Measurements from ENCODE around the gene COL27A1. TPM values are rescaled to one million over a fixed set of nuclear protein-coding genes. Genes with fewer than 3 reads are reported as not detected.

COL27A1 gene
- total RNA-seq, 4 donors from 2014 or later: 2.1 to 9.0 (median 3.8) TPM

- no peak overlapping the region for H3K4me3 ChIP-seq
- no peaks in the 10 kb centered on the region for H3K36me3 ChIP-seq
- peaks cover 21% of the 10 kb centered on the region for H3K27me3 ChIP-seq
- intact Hi-C loops (cut with DNase I; ENCODE audit: low total_unique reads) (no loop called here), in situ Hi-C loops (cut with MboI; ENCODE audit: low pct_ligation_motif_present in 1 of 4, low pct_unique_long_range_greater_than_20kb in 1 of 4, low sequenced_read_pairs in 3 of 4) (no loop called here)
- H3K27ac ChIP-seq: no peak overlapping the region
- WGBS, 2 donors (ENCODE audit: low coverage in 1 of 2): 90% methylated on average over 5 of the region's 5 CpGs; no CpG with 5 or more reads in 1 of the 2 donors
- TF ChIP-seq CTCF (IDR thresholded peaks at IDR 0.05): no peak
- no peak for TF ChIP-seq POLR2A (IDR thresholded peaks at IDR 0.05)
- TF ChIP-seq EP300 (IDR thresholded peaks at IDR 0.05; ENCODE audit: low read depth): no peak
- TF ChIP-seq POLR2AphosphoS5 (IDR thresholded peaks at IDR 0.05): no peak
- peaks cover 6 to 8% (median 7%) of the 10 kb centered on the region in 4 donors for H3K4me1 ChIP-seq
- H3K9me3 ChIP-seq: no peaks in the 10 kb centered on the region
- no peak for DNase-seq
Measured at GRCh38 chr9:114149181-114149580, 6.2 kb upstream of the COL27A1 start.

GRCh38 chr9:114149765-114150340 is 5.5 kb upstream of the COL27A1 start:
- no peak for TF ChIP-seq CTCF (IDR thresholded peaks at IDR 0.05)
- Histone ChIP-seq H3K27ac (no peak overlapping the region), H3K36me3 (no peaks in the 10 kb centered on the region), H3K9me3 (no peaks in the 10 kb centered on the region), H3K4me3 (no peak overlapping the region), H3K4me1 (peaks cover 6 to 13% (median 11%) of the 10 kb centered on the region in 4 donors), H3K27me3 (peaks cover 28% of the 10 kb centered on the region)
- intact Hi-C loops (cut with DNase I; ENCODE audit: low total_unique reads) (loop anchor here (5.0 kb wide), 1 partner anchor 122 kb away; no protein-coding TSS in a partner anchor), in situ Hi-C loops (cut with MboI; ENCODE audit: low pct_ligation_motif_present in 1 of 4, low pct_unique_long_range_greater_than_20kb in 1 of 4, low sequenced_read_pairs in 3 of 4) (loop anchor here in 1 of 4 donors (10.0 kb wide), 1 partner anchor 135 kb away; no protein-coding TSS in a partner anchor)
- WGBS, 2 donors (ENCODE audit: low coverage in 1 of 2): 70 to 80% methylated on average over 2 to 4 of the region's 4 CpGs
- no peak for DNase-seq

- WGBS, 2 donors (ENCODE audit: low coverage in 1 of 2): 83% methylated on average over 8 of the region's 8 CpGs; no CpG with 5 or more reads in 1 of the 2 donors
- Histone ChIP-seq H3K27ac (no peak overlapping the region), H3K36me3 (no peaks in the 10 kb centered on the region), H3K4me3 (no peak overlapping the region), H3K9me3 (no peaks in the 10 kb centered on the region), H3K27me3 (peaks cover 29% of the 10 kb centered on the region), H3K4me1 (peaks cover 6 to 16% (median 12%) of the 10 kb centered on the region in 4 donors)
- DNase-seq: no peak
- intact Hi-C loops (cut with DNase I; ENCODE audit: low total_unique reads) (loop anchor here (5.0 kb wide), 1 partner anchor 122 kb away; no protein-coding TSS in a partner anchor), in situ Hi-C loops (cut with MboI; ENCODE audit: low pct_ligation_motif_present in 1 of 4, low pct_unique_long_range_greater_than_20kb in 1 of 4, low sequenced_read_pairs in 3 of 4) (loop anchor here in 1 of 4 donors (10.0 kb wide), 1 partner anchor 134 kb away; no protein-coding TSS in a partner anchor)
- TF ChIP-seq EP300 (IDR thresholded peaks at IDR 0.05; ENCODE audit: low read depth): no peak
- no peak for TF ChIP-seq POLR2AphosphoS5 (IDR thresholded peaks at IDR 0.05)
- no peak for TF ChIP-seq POLR2A (IDR thresholded peaks at IDR 0.05)
- TF ChIP-seq CTCF (IDR thresholded peaks at IDR 0.05): no peak
Measured at GRCh38 chr9:114150608-114151007, 4.7 kb upstream of the COL27A1 start.

- intact Hi-C loops (cut with DNase I; ENCODE audit: low total_unique reads) (loop anchor here (5.0 kb wide), 1 partner anchor 121 kb away; no protein-coding TSS in a partner anchor), in situ Hi-C loops (cut with MboI; ENCODE audit: low pct_ligation_motif_present in 1 of 4, low pct_unique_long_range_greater_than_20kb in 1 of 4, low sequenced_read_pairs in 3 of 4) (loop anchor here in 1 of 4 donors (10.0 kb wide), 1 partner anchor 133 kb away; no protein-coding TSS in a partner anchor)
- no peaks in the 10 kb centered on the region for H3K36me3 ChIP-seq
- H3K9me3 ChIP-seq: no peaks in the 10 kb centered on the region
- H3K4me1 ChIP-seq: peaks cover 11 to 22% (median 16%) of the 10 kb centered on the region in 4 donors
- WGBS, 2 donors (ENCODE audit: low coverage in 1 of 2): 75 to 100% methylated on average over 1 to 5 of the region's 5 CpGs
- no peak for DNase-seq
- peaks cover 36% of the 10 kb centered on the region for H3K27me3 ChIP-seq
- no peak overlapping the region for H3K27ac ChIP-seq
- TF ChIP-seq CTCF (IDR thresholded peaks at IDR 0.05): no peak
- no peak for TF ChIP-seq POLR2AphosphoS5 (IDR thresholded peaks at IDR 0.05)
- no peak for TF ChIP-seq POLR2A (IDR thresholded peaks at IDR 0.05)
- TF ChIP-seq EP300 (IDR thresholded peaks at IDR 0.05; ENCODE audit: low read depth): no peak
- H3K4me3 ChIP-seq: no peak overlapping the region
Measured at GRCh38 chr9:114151426-114151956, 3.8 kb upstream of the COL27A1 start.

Measured in transverse colon (tissue), 4 donors.